Mesothelial cell of epicardium (in vitro differentiated cells): ENCODE data around the gene TIMM22. TPM values are rescaled to one million over a fixed set of nuclear protein-coding genes. Genes with fewer than 3 reads are reported as not detected.

Experiments used
- DNase-seq, 2 experiments: peaks; one replicate each; pipeline ENCODE4 v3.0.0; 2021; ENCODE audit warnings: low spot score in 2 of 2; ENCODE audit not compliant: unreplicated experiment in 2 of 2
- H3K27ac Mint-ChIP-seq: 2 replicates; pipeline ENCODE4 v1.8.0; 2021; ENCODE audit warnings: mixed read lengths
- H3K27me3 Mint-ChIP-seq: 2 replicates; pipeline ENCODE4 v1.8.0; 2021; ENCODE audit warnings: low read depth, mixed read lengths
- H3K36me3 Mint-ChIP-seq: 2 replicates; pipeline ENCODE4 v1.8.0; 2021; ENCODE audit warnings: mixed read lengths
- H3K4me1 Mint-ChIP-seq: 2 replicates; pipeline ENCODE4 v1.8.0; 2021; ENCODE audit warnings: mixed read lengths
- H3K4me3 Mint-ChIP-seq: 2 replicates; pipeline ENCODE4 v1.8.0; 2021; ENCODE audit warnings: mild to moderate bottlenecking, moderate library complexity, mixed read lengths
- H3K9me3 Mint-ChIP-seq: 2 replicates; pipeline ENCODE4 v1.8.0; 2021; ENCODE audit warnings: mixed read lengths
- total RNA-seq: library from RNA; stranded (reverse); gene quantifications from 3 replicates; pipeline ENCODE4 v1.2.1, GENCODE V29; 2021
- TF ChIP-seq, protein P1 (sequence below): fragments of 200-600 bp; sonication (generic); IDR thresholded peaks from one replicate; pipeline ENCODE4 v1.5.0; 2021; ENCODE audit warnings: antibody characterized with exemption; ENCODE audit not compliant: unreplicated experiment

The TIMM22 gene
- total RNA-seq, 1 donor from 2014 or later = 15.5 TPM

DNA sequence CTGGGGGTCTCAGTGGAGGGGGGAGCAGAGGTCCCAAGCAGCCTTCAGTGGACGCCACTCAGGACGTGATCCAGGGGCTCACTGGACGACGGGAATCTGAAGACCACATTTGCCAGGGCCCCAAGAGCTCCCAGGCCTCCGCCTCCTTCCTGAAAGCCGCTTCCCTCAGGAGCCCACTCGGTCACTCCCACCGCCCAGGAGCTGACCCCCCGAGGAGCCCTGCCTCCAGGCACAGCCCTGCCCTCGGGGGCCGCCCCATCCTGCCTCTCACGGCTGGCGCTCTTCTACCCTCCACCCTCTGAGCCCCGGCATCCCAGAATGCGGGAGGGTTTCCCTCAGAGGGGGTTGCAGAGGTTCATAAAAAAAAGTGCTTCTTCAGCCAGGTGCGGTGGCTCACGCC lies 24.2 kb downstream of the TIMM22 start:
- TF ChIP-seq, protein P1, sequence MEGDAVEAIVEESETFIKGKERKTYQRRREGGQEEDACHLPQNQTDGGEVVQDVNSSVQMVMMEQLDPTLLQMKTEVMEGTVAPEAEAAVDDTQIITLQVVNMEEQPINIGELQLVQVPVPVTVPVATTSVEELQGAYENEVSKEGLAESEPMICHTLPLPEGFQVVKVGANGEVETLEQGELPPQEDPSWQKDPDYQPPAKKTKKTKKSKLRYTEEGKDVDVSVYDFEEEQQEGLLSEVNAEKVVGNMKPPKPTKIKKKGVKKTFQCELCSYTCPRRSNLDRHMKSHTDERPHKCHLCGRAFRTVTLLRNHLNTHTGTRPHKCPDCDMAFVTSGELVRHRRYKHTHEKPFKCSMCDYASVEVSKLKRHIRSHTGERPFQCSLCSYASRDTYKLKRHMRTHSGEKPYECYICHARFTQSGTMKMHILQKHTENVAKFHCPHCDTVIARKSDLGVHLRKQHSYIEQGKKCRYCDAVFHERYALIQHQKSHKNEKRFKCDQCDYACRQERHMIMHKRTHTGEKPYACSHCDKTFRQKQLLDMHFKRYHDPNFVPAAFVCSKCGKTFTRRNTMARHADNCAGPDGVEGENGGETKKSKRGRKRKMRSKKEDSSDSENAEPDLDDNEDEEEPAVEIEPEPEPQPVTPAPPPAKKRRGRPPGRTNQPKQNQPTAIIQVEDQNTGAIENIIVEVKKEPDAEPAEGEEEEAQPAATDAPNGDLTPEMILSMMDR = no peak
- no peaks in the 10 kb centered on the region for H3K9me3 Mint-ChIP-seq
- DNase-seq = no peak
- H3K27ac Mint-ChIP-seq = no peak overlapping the region
- H3K36me3 Mint-ChIP-seq = peaks cover 13% of the 10 kb centered on the region
- peaks cover 5% of the 10 kb centered on the region for H3K4me1 Mint-ChIP-seq
- H3K27me3 Mint-ChIP-seq = no peaks in the 10 kb centered on the region
- H3K4me3 Mint-ChIP-seq = no peak overlapping the region

DNA sequence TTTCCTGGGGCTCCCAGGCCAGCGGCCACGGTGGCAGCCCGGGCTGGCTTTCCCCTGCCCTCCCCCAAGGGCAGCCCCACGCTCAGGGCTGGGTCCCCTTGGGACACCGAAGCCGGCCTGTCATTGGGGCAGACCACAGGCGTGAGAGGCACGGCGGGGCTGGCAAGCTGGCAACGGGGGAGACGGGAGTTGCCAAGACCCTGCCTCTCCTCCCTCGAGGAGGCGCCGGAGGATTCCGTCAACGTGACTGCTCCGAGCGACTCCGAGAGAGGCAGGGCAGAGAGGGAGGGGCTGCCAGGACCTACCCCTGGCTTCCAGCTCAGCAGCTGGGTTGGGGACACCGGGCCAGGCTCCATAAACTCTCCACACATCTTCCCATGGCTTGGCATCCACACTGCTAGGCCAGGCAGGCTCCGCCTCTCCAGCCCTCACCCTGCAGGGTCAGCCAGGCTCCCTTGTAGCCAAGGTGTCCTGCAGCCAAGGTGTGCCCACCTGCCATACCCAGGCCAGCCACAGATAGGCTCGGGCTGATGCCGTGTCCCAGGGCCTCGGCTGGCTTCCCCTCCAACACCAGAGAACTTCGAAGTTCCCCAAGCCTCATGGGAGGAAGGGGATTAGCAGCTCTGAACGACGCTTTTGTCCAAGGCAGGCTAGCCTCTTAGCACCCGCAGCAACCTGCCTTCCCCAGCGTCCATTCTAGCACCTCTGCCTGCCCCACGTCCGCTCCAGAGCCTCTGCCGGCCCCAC lies 25.5 kb downstream of the TIMM22 start:
- Mint-ChIP-seq H3K36me3 (peaks cover 13% of the 10 kb centered on the region), H3K27ac (no peak overlapping the region), H3K4me1 (peaks cover 5% of the 10 kb centered on the region), H3K9me3 (no peaks in the 10 kb centered on the region), H3K4me3 (no peak overlapping the region), H3K27me3 (no peaks in the 10 kb centered on the region)
- TF ChIP-seq, protein P1 = no peak
- no peak for DNase-seq

DNA sequence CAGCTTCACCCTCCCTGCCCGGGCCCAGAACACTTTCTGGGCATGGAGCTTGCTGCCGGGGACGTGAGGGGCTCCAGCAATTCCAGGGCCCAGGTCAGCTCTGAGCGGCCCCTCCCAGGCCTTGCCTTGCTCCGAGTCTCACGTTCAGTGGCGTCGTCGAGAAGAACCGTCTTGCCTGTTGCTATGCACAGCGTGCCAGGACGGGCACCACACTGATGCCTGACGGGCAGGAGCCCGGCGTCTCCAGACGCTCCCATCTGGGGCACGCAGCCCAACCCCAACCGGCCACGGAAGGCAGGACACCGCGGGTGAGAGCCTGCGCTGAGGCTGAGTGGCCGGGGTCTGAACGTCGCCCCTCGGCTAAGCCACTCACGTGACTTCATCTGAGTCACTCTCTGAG lies 27.1 kb downstream of the TIMM22 start:
- Mint-ChIP-seq H3K4me3 (no peak overlapping the region), H3K27me3 (no peaks in the 10 kb centered on the region), H3K4me1 (peaks cover 5% of the 10 kb centered on the region), H3K27ac (no peak overlapping the region), H3K36me3 (peaks cover 13% of the 10 kb centered on the region), H3K9me3 (no peaks in the 10 kb centered on the region)
- no peak for DNase-seq
- TF ChIP-seq, protein P1 = no peak

DNA sequence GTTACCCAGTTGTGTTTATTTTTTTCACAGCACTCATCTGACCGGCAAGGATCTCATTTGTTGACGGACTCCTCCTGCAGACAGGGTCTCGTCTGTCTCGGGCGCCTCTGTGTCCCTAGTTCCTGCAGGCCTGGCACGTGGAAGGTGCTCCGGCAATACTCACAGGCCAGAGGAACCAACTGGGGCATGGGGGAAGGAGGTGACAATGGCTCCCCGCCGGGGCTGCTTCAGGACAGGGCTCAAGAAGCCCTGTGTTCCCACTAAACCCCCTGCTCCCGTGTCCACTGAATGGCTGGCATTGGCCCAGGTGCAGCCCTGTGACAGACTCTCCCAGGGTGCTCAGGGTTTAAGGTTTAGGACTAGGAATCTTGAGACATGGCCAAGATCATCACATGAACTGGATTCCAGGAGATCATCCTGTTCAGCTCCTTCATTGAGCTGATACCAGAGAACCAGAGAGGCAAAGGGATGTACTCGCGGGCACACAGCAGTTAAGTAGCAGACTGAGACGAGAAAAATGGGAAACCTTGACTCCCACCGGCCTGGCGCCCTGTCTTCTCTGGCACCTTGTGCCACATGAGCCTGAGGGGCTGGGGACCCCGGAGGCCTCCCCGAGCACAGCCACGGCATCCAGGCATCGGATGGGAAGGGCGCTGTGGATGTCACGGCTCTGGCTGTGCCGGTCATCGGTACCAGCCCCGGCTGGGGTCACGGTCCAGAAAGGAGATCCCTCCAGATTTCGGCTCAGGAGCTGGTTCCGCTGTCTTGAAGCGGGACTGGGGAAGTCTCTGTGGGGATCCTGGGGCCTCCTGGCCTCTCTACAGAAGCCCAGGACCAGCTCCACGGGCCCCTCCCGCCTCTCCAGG lies 29.0 kb downstream of the TIMM22 start:
- peaks cover 8% of the 10 kb centered on the region for H3K36me3 Mint-ChIP-seq
- H3K4me3 Mint-ChIP-seq = no peak overlapping the region
- no peaks in the 10 kb centered on the region for H3K9me3 Mint-ChIP-seq
- DNase-seq = no peak
- TF ChIP-seq, protein P1 = no peak
- H3K27me3 Mint-ChIP-seq = peaks cover 2% of the 10 kb centered on the region
- H3K4me1 Mint-ChIP-seq = no peaks in the 10 kb centered on the region
- H3K27ac Mint-ChIP-seq = no peak overlapping the region

DNA sequence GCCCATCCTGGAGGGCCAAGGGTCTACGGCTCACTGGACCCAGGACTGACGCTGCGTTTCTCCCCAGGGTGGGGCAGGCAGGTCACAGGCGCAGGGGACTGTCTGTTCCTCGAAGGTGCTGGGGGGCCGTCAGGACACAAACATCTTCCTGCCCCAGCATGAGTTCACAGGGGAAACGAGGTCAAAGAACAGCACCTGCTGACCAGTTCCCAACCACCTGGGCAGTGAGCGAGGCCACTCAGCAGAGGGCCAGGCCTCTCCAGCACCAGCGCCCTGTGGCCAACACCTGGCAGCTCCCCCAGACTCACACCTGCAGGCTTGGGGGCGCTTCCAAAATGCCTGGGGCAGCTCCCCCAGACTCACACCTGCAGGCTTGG lies 29.7 kb downstream of the TIMM22 start:
- TF ChIP-seq, protein P1 = no peak
- H3K4me1 Mint-ChIP-seq = no peaks in the 10 kb centered on the region
- H3K27ac Mint-ChIP-seq = no peak overlapping the region
- peaks cover 8% of the 10 kb centered on the region for H3K36me3 Mint-ChIP-seq
- H3K9me3 Mint-ChIP-seq = no peaks in the 10 kb centered on the region
- H3K27me3 Mint-ChIP-seq = peaks cover 2% of the 10 kb centered on the region
- H3K4me3 Mint-ChIP-seq = no peak overlapping the region
- DNase-seq = no peak
